Breast epithelium (tissue), 4 donors: ENCODE results near the gene TGM2. TPM values are rescaled to one million over a fixed set of nuclear protein-coding genes. Genes with fewer than 3 reads are reported as not detected.

Experiments
- DNase-seq, 2 donors: peaks; one replicate each; pipeline ENCODE4 v3.0.0-alpha.2; 2019; ENCODE audit warnings: low spot score in 2 of 2
- H3K27ac ChIP-seq, 2 donors: fragments of 200-600 bp; sonication (generic) in 1 of 2; one replicate each; pipeline ENCODE4 v1.5.1; 2016 to 2019; ENCODE audit warnings: mild to moderate bottlenecking in 1 of 2
- H3K27me3 ChIP-seq, 2 donors: fragments of 200-600 bp; sonication (generic) in 1 of 2; one replicate each; pipeline versions ENCODE4 v1.5.1 to v1.6.0; 2017 to 2019; ENCODE audit warnings: control low read depth in 1 of 2, mild to moderate bottlenecking in 1 of 2
- H3K36me3 ChIP-seq: fragments of 200-600 bp; one replicate; pipeline ENCODE4 v1.5.1; 2019
- H3K4me1 ChIP-seq, 2 donors: fragments of 200-600 bp; sonication (generic); one replicate each; pipeline ENCODE4 v1.5.1; 2016 to 2019; ENCODE audit warnings: control low read depth in 1 of 2
- H3K4me3 ChIP-seq, 3 donors: fragments of 200-600 bp; sonication (generic); 1 replicate in 2 of 3; 2 replicates in 1 of 3; pipeline ENCODE4 v1.5.1; 2016 to 2019; ENCODE audit warnings: mild to moderate bottlenecking in 3 of 3, moderate library complexity in 2 of 3
- H3K9me3 ChIP-seq, 2 donors: fragments of 200-600 bp; sonication (generic) in 1 of 2; one replicate each; pipeline ENCODE4 v1.5.1; 2016 to 2019; ENCODE audit warnings: control low read depth in 1 of 2
- POLR2A ChIP-seq: fragments of 450-650 bp; IDR thresholded peaks from one replicate; pipeline ENCODE4 v1.6.1; 2016; ENCODE audit warnings: antibody characterized with exemption, mild to moderate bottlenecking, moderate library complexity
- POLR2AphosphoS5 ChIP-seq, 3 donors: sonication (generic); formaldehyde crosslinking; IDR thresholded peaks; one replicate each; pipeline ENCODE4 v1.6.1; 2017; ENCODE audit warnings: antibody characterized with exemption in 3 of 3
- intact Hi-C: fragments of 100-400 bp; cut with DNase I; formaldehyde crosslinking; loops from one replicate; pipeline ENCODE4 v1.15.1; 2023; ENCODE audit warnings: low total_unique reads
- total RNA-seq, 3 donors: library from RNA; depleted of rRNA; stranded (reverse); fragments of >200 nt; gene quantifications; one replicate each; pipeline ENCODE4 v1.1.0, GENCODE V29; 2016
- TF ChIP-seq, protein P1 (sequence below), 3 donors: fragments of 450-650 bp; IDR thresholded peaks; one replicate each; pipeline ENCODE4 v1.5.1; 2016 to 2017; ENCODE audit warnings: antibody characterized with exemption in 3 of 3, mild to moderate bottlenecking in 3 of 3, moderate library complexity in 3 of 3

TGM2 gene
- total RNA-seq, 3 donors from 2014 or later = 10.7 to 44.9 (median 15.2) TPM

DNA sequence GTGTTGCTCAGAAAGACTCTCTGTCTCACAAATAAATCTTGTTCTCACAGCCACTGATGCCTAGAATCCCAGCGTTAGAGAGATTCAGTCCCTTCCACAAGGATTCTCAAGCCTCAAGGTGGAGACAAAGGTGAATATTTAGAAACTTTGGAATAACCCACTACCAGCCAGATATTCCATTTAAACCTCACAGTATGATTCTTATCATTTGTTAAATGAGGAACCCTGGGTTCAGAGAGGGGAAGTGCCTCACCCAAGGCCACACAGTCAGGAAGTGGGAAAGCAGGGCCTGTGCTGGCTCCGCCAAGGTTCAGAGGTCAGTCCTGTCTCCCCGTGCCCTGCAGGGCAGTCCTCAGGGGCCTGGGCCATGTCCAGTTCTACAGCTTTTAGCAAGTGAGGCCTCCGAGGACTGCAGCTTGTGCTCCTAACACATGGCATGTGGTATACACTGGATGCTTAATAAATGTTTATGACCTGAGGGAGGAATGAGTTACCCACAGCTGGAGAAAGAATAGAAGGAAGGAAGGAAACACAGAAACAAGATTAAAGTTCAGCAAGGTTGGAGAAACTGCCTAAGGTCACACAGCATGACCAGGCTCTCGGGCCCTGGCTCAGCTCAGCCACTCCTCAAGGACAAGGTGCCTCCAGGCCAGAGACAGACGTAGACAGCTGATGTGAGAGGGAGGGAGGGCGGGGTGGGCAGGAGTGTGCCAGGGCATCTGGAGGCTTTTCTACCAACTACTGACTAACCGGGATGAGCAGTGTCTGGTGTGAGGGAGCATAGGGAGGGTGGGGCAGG, 3.9 kb upstream of the TGM2 start:
- H3K27ac ChIP-seq = peak overlapping the region in 1 of 2 donors; percentile 59
- H3K36me3 ChIP-seq = no peaks in the 10 kb centered on the region
- intact Hi-C loops = no loop called here
- TF ChIP-seq POLR2A (no peak), POLR2AphosphoS5 (IDR thresholded peaks at IDR 0.05) (no peak)
- TF ChIP-seq, protein P1, sequence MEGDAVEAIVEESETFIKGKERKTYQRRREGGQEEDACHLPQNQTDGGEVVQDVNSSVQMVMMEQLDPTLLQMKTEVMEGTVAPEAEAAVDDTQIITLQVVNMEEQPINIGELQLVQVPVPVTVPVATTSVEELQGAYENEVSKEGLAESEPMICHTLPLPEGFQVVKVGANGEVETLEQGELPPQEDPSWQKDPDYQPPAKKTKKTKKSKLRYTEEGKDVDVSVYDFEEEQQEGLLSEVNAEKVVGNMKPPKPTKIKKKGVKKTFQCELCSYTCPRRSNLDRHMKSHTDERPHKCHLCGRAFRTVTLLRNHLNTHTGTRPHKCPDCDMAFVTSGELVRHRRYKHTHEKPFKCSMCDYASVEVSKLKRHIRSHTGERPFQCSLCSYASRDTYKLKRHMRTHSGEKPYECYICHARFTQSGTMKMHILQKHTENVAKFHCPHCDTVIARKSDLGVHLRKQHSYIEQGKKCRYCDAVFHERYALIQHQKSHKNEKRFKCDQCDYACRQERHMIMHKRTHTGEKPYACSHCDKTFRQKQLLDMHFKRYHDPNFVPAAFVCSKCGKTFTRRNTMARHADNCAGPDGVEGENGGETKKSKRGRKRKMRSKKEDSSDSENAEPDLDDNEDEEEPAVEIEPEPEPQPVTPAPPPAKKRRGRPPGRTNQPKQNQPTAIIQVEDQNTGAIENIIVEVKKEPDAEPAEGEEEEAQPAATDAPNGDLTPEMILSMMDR (IDR thresholded peaks at IDR 0.05) = no peak
- H3K4me1 ChIP-seq = peaks cover 0 to 6% of the 10 kb centered on the region in 2 donors
- H3K9me3 ChIP-seq = no peaks in the 10 kb centered on the region
- H3K4me3 ChIP-seq = no peak overlapping the region
- no peak for DNase-seq
- H3K27me3 ChIP-seq = no peaks in the 10 kb centered on the region

DNA sequence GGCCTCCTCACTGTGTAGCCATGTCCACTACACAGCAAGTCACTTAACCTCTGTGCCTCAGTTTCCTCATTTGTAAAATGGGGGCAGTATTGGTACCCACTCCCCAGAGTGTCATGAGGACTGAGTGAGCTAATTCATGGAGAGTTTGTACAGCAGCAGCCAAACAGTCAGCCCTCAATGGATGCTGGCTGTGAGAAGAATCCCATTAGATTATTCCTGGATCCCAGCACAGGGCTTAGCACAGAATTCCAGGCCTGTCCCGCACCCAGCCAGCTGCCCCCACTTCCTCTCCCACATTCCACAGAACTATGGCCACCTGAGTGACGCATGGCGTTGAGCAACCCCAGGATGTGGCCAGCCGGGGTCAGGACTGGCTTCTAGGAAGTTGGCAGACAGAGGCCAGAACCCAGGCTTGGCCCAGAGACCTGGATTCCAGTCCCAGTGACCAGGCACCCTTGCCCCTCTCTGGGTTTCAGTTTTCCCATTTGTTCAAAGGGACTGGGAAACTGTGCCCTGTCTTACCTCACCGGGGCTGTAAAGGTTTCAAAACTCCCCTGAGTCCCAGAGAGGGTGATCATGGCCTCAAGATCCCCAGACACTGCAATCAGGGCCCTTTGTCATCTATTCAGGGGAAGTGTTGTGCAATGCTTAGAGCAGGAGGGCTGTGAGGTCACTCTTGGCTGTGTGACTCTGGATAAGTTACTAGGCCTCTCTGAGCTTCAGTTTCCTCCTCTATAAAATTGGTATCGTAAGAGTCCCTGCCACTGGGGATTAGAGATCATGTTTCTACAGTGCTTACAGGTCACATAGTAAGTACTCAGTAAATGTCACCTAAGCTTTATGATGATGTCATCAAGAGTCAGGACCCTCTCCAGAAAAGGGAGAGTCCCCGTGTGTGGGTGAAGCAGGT, 3.0 kb upstream of the TGM2 start:
- Histone ChIP-seq H3K4me3 (no peak overlapping the region), H3K4me1 (peaks cover 0 to 6% of the 10 kb centered on the region in 2 donors), H3K27ac (peak overlapping the region in 1 of 2 donors; percentile 59), H3K27me3 (no peaks in the 10 kb centered on the region), H3K36me3 (no peaks in the 10 kb centered on the region), H3K9me3 (no peaks in the 10 kb centered on the region)
- peak in 1 of 2 donors; percentile 39 for DNase-seq
- TF ChIP-seq POLR2AphosphoS5 (IDR thresholded peaks at IDR 0.05) = peak in 1 of 3 donors; percentile 74
- no peak for TF ChIP-seq POLR2A
- intact Hi-C loops = no loop called here

DNA sequence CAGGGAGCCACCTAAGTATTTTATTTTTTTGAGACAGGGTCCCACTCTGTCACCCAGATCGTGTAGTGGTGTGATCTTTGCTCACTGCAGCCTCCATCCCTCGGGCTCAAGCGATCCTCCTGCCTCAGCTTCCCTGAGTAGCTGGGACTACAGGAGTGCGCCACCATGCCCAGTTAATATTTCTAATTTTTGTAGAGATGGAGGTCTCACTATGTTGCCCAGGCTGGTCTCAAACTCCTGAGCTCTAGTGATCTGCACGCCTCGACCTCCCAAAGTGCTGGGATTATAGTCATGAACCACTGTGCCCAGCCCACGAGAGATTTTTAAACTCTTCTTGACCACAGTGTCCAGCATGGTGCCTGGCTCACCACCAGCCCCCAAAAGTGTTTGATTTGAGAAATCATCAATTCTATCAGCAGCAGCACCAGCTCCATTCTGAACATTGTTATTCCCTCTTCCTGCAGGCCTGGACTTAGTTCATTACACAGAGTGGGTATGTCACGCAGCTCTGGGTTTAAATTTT, 2.3 kb upstream of the TGM2 start:
- TF ChIP-seq POLR2A (no peak), POLR2AphosphoS5 (IDR thresholded peaks at IDR 0.05) (no peak)
- TF ChIP-seq, protein P1 (IDR thresholded peaks at IDR 0.05) = no peak
- H3K27ac ChIP-seq = peak overlapping the region in 1 of 2 donors; percentile 59
- H3K9me3 ChIP-seq = no peaks in the 10 kb centered on the region
- intact Hi-C loops = no loop called here
- H3K36me3 ChIP-seq = no peaks in the 10 kb centered on the region
- DNase-seq = no peak
- no peaks in the 10 kb centered on the region for H3K27me3 ChIP-seq
- H3K4me1 ChIP-seq = peaks cover 0 to 6% of the 10 kb centered on the region in 2 donors
- H3K4me3 ChIP-seq = no peak overlapping the region

DNA sequence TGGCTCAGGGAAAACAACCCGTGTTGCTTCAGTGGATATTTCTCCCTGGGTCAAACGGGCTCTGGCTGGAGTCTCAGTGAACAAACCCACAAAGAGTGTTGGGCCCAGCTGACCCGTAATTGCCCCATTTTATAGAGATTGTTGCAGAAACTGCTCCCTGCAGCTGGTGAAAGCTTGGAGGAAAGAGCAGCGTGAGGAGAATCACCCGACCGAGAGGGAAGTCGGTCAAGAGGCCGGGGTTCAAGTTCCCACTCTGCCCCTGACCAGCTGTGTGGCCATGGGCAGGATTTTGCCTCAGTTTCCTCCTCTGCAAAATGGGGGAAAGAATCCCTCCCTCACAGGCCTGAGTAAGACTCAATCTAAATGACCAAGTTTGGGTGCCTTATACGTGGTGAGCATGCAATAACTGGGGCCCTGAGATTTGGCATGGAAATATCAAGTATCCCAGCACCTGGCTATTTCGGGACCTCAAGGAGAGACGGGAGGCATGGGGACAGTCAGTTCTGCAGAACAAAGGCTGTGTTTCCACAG, 1.7 kb upstream of the TGM2 start:
- Histone ChIP-seq H3K4me1 (peaks cover 0 to 6% of the 10 kb centered on the region in 2 donors), H3K4me3 (no peak overlapping the region), H3K36me3 (no peaks in the 10 kb centered on the region), H3K9me3 (no peaks in the 10 kb centered on the region), H3K27me3 (no peaks in the 10 kb centered on the region), H3K27ac (no peak overlapping the region)
- TF ChIP-seq POLR2AphosphoS5 (IDR thresholded peaks at IDR 0.05) = no peak
- TF ChIP-seq POLR2A = no peak
- TF ChIP-seq, protein P1 (IDR thresholded peaks at IDR 0.05) = no peak
- intact Hi-C loops = no loop called here
- no peak for DNase-seq

DNA sequence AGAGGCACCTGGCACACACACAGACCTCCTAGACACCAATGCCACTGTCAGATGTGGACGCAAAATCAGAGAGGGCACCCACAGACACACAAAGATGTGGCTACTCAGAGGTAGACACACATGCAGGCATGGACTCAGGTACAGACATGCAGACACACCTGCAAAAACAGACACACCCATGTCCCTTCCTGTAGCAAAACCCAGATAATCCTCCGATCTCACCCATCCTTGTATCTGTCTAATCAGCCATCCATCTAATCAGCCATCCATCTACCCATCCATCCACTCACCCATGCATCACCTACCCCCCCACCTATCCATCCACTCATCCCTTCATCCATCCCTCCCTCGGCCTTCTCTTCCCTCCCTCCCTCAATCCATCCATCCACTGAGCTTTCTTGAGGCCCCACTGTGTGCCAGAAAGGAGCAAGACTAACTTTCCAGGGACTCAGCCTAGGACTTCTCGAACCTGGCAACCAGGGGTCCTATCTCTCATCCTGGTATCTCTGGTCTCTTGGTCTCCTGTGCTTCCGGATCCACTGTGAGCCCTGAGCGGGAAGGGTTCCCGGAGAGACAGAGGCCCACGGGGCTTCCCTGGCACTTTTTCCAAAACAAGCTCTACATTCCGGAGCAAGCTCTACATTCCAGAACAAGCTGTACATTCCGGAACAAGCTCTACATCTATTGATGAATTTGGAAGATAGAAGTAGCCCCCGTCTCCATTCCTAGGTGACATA, 1.1 kb upstream of the TGM2 start:
- no peak overlapping the region for H3K4me3 ChIP-seq
- no peak for DNase-seq
- no peaks in the 10 kb centered on the region for H3K36me3 ChIP-seq
- H3K4me1 ChIP-seq = peaks cover 0 to 6% of the 10 kb centered on the region in 2 donors
- no peak overlapping the region for H3K27ac ChIP-seq
- H3K9me3 ChIP-seq = no peaks in the 10 kb centered on the region
- no peak for TF ChIP-seq POLR2AphosphoS5 (IDR thresholded peaks at IDR 0.05)
- TF ChIP-seq POLR2A = no peak
- TF ChIP-seq, protein P1 (IDR thresholded peaks at IDR 0.05) = no peak
- no peaks in the 10 kb centered on the region for H3K27me3 ChIP-seq
- intact Hi-C loops = no loop called here
